Right kidney (tissue), 1 donor: Measurements from ENCODE around the gene RPRD2.
A peak's percentile ranks its signal among the peaks of the same experiment; 100 is the strongest.

Experiments
- DNase-seq: peaks from one replicate; pipeline ENCODE4 v3.0.0-alpha.2; 2016

Gene RPRD2

DNA sequence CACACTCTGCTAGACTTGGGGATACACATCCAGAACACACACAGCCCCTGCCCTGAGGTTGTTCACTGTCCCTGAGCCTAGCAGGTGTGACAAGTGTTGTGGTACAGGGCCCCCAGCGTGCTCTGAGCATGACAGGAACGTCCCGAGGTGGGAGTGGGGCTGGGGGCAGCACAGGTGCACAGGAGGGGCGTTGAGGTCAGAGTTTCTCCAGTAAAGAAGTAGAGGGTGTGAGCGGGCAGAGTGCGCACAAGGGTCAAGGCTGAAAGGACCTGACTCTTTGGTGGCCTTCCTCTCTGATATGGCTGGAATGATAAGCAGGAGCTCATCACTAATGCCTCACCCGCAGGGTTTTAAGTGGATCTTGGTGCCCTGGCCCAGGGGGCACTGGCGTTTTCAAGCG, 150.3 kb downstream of the RPRD2 start:
- DNase-seq = no peak

GRCh38 chr1:150514913-150515327, 151.0 kb downstream of the RPRD2 start:
- DNase-seq = no peak

- DNase-seq = peak; percentile 96
Measured at GRCh38 chr1:150515328-150516049, 151.5 kb downstream of the RPRD2 start, which contains the start of gene FALEC. Gene FALEC (plus strand): TSS chr1:150515752.

GRCh38 chr1:150516050-150516591, 152.2 kb downstream of the RPRD2 start:
- peak; percentile 43 for DNase-seq

DNA sequence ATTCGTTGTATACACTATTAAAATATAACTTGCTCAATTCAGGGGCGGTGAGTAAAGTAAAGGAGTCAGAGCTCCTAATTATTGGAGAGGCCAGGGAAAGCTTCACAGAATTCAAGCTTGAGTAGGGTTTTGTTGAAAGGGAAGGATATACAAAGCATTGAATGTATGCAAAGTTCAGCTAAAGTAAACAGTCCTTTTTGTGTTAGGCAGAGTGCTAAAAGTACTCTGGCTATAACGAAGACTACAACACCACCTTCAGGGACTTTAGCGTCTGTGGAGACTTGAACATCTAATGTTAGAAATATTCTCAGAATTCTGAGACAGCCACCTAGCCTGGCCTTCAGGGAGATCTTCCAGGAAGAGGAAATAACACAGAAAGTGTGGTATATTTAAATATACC, 152.7 kb downstream of the RPRD2 start:
- DNase-seq = no peak

DNA sequence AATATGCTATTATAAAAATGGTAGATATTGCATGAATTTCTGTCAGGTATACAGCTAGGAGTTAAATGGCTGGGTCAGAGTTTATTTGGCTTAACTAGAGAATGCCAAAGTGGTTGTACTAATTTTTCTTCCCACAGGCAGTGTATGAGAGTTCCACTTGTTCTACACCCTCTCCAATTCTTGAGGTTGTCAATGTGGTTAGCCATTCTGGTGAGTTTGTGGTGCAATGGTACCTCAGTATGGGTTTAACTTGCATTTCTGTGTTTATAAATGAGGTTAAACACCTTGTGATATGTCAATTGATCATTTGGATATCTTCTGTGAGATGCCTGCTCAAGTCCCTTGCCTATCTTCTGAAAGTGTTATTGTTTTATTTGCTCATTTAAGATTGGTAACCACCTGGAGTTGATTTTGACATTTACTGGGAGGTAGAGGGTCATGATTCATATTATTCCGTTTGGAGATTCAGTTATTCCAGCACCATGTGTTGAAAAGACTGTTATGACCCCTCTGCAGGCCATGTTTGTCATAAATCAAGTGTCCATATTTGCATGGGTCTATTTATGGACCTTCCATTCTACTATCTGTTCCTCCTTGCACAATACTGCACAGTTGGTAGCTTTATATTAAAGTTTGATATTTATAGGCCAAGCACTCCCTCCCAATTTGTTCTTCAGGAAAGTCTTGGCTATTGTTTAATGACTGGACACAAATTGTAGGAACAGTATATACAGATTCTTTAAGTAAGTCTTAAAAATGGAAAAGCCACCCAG, 157.4 kb downstream of the RPRD2 start:
- no peak for DNase-seq

- DNase-seq = no peak
Measured at GRCh38 chr1:150525348-150525747, 161.4 kb downstream of the RPRD2 start.
